Activated T-cell treated with anti-CD3 and anti-CD28 coated beads, Interleukin-2, amount 50 U/mL, for 24 hours (primary cell): ENCODE results near the gene SERPINH1.
"Not testable (repeated sequence)": the region's sequence is repeated elsewhere in the genome, so short reads cannot be mapped to it uniquely, and the experiment has no call there.

Experiments
- DNase-seq: peaks from one replicate; pipeline ENCODE4 v3.0.0-alpha.2; 2020
- H3K27ac Mint-ChIP-seq: 2 replicates; pipeline ENCODE4 v1.8.0; 2020; ENCODE audit warnings: mild to moderate bottlenecking, mixed read lengths
- H3K27me3 Mint-ChIP-seq: 2 replicates; pipeline ENCODE4 v1.8.0; 2020; ENCODE audit warnings: mixed read lengths
- H3K36me3 Mint-ChIP-seq: 2 replicates; pipeline ENCODE4 v1.8.0; 2020; ENCODE audit warnings: low read depth, mixed read lengths
- H3K4me1 Mint-ChIP-seq: 2 replicates; pipeline ENCODE4 v1.8.0; 2020; ENCODE audit warnings: low read depth, mixed read lengths
- H3K4me3 Mint-ChIP-seq: 2 replicates; pipeline ENCODE4 v1.8.0; 2020; ENCODE audit warnings: mild to moderate bottlenecking, moderate library complexity, mixed read lengths
- H3K9me3 Mint-ChIP-seq: 2 replicates; pipeline ENCODE4 v1.8.0; 2020; ENCODE audit warnings: mixed read lengths

SERPINH1 gene

GRCh38 chr11:75570559-75571139 lies 8.6 kb downstream of the SERPINH1 start:
- H3K27ac Mint-ChIP-seq: no peak overlapping the region
- peaks cover 64% of the 10 kb centered on the region for H3K36me3 Mint-ChIP-seq
- H3K27me3 Mint-ChIP-seq: no peaks in the 10 kb centered on the region
- H3K9me3 Mint-ChIP-seq: no peaks in the 10 kb centered on the region
- no peak for DNase-seq
- H3K4me3 Mint-ChIP-seq: no peak overlapping the region
- peaks cover 5% of the 10 kb centered on the region for H3K4me1 Mint-ChIP-seq

- H3K4me3 Mint-ChIP-seq: no peak overlapping the region
- H3K27ac Mint-ChIP-seq: no peak overlapping the region
- H3K36me3 Mint-ChIP-seq: peaks cover 57% of the 10 kb centered on the region
- DNase-seq: no peak
- peaks cover 4% of the 10 kb centered on the region for H3K4me1 Mint-ChIP-seq
- H3K9me3 Mint-ChIP-seq: no peaks in the 10 kb centered on the region
- no peaks in the 10 kb centered on the region for H3K27me3 Mint-ChIP-seq
Observed at GRCh38 chr11:75571625-75572024, 9.6 kb downstream of the SERPINH1 start.

GRCh38 chr11:75572744-75573143 lies 10.7 kb downstream of the SERPINH1 start:
- no peak overlapping the region for H3K27ac Mint-ChIP-seq
- H3K36me3 Mint-ChIP-seq: peaks cover 48% of the 10 kb centered on the region

GRCh38 chr11:75574698-75575602 lies 12.9 kb downstream of the SERPINH1 start:
- H3K4me3 Mint-ChIP-seq: no peak overlapping the region
- peaks cover 3% of the 10 kb centered on the region for H3K4me1 Mint-ChIP-seq
- H3K9me3 Mint-ChIP-seq: no peaks in the 10 kb centered on the region
- DNase-seq: no peak
- peaks cover 29% of the 10 kb centered on the region for H3K36me3 Mint-ChIP-seq
- H3K27me3 Mint-ChIP-seq: no peaks in the 10 kb centered on the region
- no peak overlapping the region for H3K27ac Mint-ChIP-seq

More at GRCh38 chr11:75572744-75573143, 10.7 kb downstream of the SERPINH1 start:
- Mint-ChIP-seq H3K4me1 (peaks cover 4% of the 10 kb centered on the region), H3K4me3 (no peak overlapping the region), H3K9me3 (no peaks in the 10 kb centered on the region), H3K27me3 (no peaks in the 10 kb centered on the region)
- no peak for DNase-seq

- H3K36me3 Mint-ChIP-seq: peaks cover 19% of the 10 kb centered on the region
- no peak for DNase-seq
- no peak overlapping the region for H3K27ac Mint-ChIP-seq
- H3K4me1 Mint-ChIP-seq: peaks cover 3% of the 10 kb centered on the region
- H3K27me3 Mint-ChIP-seq: no peaks in the 10 kb centered on the region
- H3K4me3 Mint-ChIP-seq: no peak overlapping the region
- no peaks in the 10 kb centered on the region for H3K9me3 Mint-ChIP-seq
Observed at GRCh38 chr11:75576017-75576416, 14.0 kb downstream of the SERPINH1 start.

- H3K27me3 Mint-ChIP-seq: no peaks in the 10 kb centered on the region
- H3K4me3 Mint-ChIP-seq: no peak overlapping the region
- DNase-seq: no peak
- peaks cover 16% of the 10 kb centered on the region for H3K36me3 Mint-ChIP-seq
- H3K27ac Mint-ChIP-seq: no peak overlapping the region
- no peaks in the 10 kb centered on the region for H3K9me3 Mint-ChIP-seq
- H3K4me1 Mint-ChIP-seq: peaks cover 3% of the 10 kb centered on the region
Observed at GRCh38 chr11:75576499-75576918, 14.5 kb downstream of the SERPINH1 start.

GRCh38 chr11:75577207-75577606 lies 15.2 kb downstream of the SERPINH1 start:
- peak; percentile 69 for DNase-seq
- H3K27me3 Mint-ChIP-seq: no peaks in the 10 kb centered on the region
- H3K4me3 Mint-ChIP-seq: no peak overlapping the region
- H3K36me3 Mint-ChIP-seq: peaks cover 9% of the 10 kb centered on the region
- H3K27ac Mint-ChIP-seq: no peak overlapping the region
- peaks cover 6% of the 10 kb centered on the region for H3K4me1 Mint-ChIP-seq
- no peaks in the 10 kb centered on the region for H3K9me3 Mint-ChIP-seq

GRCh38 chr11:75578977-75579376 lies 16.9 kb downstream of the SERPINH1 start:
- H3K36me3 Mint-ChIP-seq: no peaks in the 10 kb centered on the region
- no peak overlapping the region for H3K4me3 Mint-ChIP-seq
- no peak overlapping the region for H3K27ac Mint-ChIP-seq
- no peaks in the 10 kb centered on the region for H3K9me3 Mint-ChIP-seq
- peaks cover 16% of the 10 kb centered on the region for H3K4me1 Mint-ChIP-seq
- DNase-seq: no peak
- H3K27me3 Mint-ChIP-seq: no peaks in the 10 kb centered on the region

GRCh38 chr11:75579841-75580240 lies 17.8 kb downstream of the SERPINH1 start:
- H3K4me1 Mint-ChIP-seq: peaks cover 21% of the 10 kb centered on the region
- no peak overlapping the region for H3K4me3 Mint-ChIP-seq
- DNase-seq: no peak

GRCh38 chr11:75582506-75582894 lies 20.4 kb downstream of the SERPINH1 start:
- no peaks in the 10 kb centered on the region for H3K9me3 Mint-ChIP-seq
- no peak for DNase-seq

More at GRCh38 chr11:75579841-75580240, 17.8 kb downstream of the SERPINH1 start:
- H3K27me3 Mint-ChIP-seq: no peaks in the 10 kb centered on the region
- H3K36me3 Mint-ChIP-seq: no peaks in the 10 kb centered on the region
- H3K9me3 Mint-ChIP-seq: no peaks in the 10 kb centered on the region
- H3K27ac Mint-ChIP-seq: no peak overlapping the region

GRCh38 chr11:75582895-75583717 lies 21.1 kb downstream of the SERPINH1 start:
- Mint-ChIP-seq H3K4me1 (peaks cover 18% of the 10 kb centered on the region), H3K4me3 (peak overlapping the region; percentile 77), H3K9me3 (no peaks in the 10 kb centered on the region), H3K36me3 (no peaks in the 10 kb centered on the region), H3K27ac (peak overlapping the region; percentile 87), H3K27me3 (no peaks in the 10 kb centered on the region)
- DNase-seq: peak; percentile 81

More at GRCh38 chr11:75582506-75582894, 20.4 kb downstream of the SERPINH1 start:
- Mint-ChIP-seq H3K4me1 (peaks cover 18% of the 10 kb centered on the region), H3K27me3 (no peaks in the 10 kb centered on the region), H3K27ac (peak overlapping the region; percentile 87), H3K36me3 (no peaks in the 10 kb centered on the region), H3K4me3 (peak overlapping the region; percentile 77)

- no peak for DNase-seq
- Mint-ChIP-seq H3K4me3 (peak overlapping the region; percentile 66), H3K36me3 (no peaks in the 10 kb centered on the region), H3K4me1 (peaks cover 18% of the 10 kb centered on the region), H3K27ac (peak overlapping the region; percentile 64), H3K9me3 (no peaks in the 10 kb centered on the region), H3K27me3 (no peaks in the 10 kb centered on the region)
Observed at GRCh38 chr11:75583718-75584658, 21.9 kb downstream of the SERPINH1 start.

- Mint-ChIP-seq H3K4me3 (peak overlapping the region; percentile 66), H3K4me1 (peaks cover 18% of the 10 kb centered on the region)
- not testable (repeated sequence) for H3K27ac Mint-ChIP-seq, DNase-seq, H3K36me3 Mint-ChIP-seq, H3K9me3 Mint-ChIP-seq, H3K27me3 Mint-ChIP-seq
Observed at GRCh38 chr11:75584659-75585292, 22.7 kb downstream of the SERPINH1 start.
